LNCAP (cell line): ENCODE measurements around the gene EEF2KMT.

ENCODE experiments used
- CTCF ChIP-seq: fragments of 450-650 bp; IDR thresholded peaks from 2 replicates; pipeline ENCODE4 v1.5.1; 2017; ENCODE audit warnings: mild to moderate bottlenecking

EEF2KMT gene

DNA sequence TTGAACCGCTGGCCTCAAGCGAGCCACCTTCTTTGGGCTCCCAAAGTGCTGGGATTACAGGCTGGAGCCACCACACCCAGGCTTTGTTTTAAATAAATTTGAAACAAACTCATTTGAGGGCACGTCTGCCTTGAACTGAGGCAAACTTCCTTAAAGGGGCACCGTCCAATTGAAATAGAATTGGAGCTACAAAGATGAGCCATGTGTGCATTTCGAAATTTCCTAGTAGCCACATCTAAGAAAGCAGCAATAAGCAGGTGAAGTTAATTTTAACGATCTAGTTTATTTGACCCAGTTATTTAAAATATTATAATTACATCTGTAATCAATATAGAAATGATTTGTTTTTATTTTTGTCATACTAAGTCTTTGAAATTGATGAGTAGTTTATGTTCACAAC lies 31.1 kb downstream of the EEF2KMT start:
- no peak for TF ChIP-seq CTCF

DNA sequence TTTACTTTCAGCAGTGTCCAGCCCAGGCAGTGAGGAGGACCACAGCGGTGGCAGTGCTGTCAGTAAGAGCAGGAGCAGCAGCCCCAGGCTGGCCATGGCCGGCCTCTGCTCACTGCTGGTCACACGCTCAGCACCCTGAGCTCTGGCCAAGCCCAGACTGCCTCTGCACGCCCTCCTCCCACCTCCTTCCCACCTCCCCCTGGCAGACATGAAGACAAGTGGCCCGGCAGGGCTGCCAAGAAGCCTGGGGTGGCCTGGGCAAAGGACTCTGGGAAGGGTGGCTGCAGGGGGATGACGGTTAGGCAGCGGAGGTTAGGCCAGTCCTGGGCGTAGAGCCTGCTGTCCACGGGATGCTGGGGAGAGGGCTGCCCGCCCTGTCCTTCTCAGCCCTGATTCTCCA lies 31.8 kb downstream of the EEF2KMT start, which contains the start of gene C16orf89:
Gene C16orf89, minus strand, starts transcription at position 144 of the 400 bp plus-strand sequence. Its CDS starts 48 bp downstream, at position 96.
- no peak for TF ChIP-seq CTCF

DNA sequence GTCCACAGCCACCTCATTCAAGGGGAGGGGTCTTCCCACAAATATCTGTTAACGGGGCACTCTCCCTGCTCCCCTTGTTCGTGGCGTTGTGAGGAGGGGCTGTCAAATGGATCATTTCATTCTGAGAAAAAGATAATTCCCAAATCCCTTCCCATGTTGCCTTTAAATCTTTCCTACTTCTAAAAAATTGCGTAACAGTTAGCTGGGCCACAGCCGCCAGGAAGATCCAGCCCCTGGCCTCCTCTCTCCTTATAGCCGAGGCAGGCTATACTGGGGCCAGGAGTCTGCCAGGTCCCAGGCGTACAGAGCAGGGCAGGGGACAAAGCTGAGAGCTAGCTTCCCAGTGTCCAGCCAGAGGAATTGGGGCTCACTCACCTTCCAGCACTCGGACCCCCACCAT lies 32.3 kb downstream of the EEF2KMT start:
- no peak for TF ChIP-seq CTCF

DNA sequence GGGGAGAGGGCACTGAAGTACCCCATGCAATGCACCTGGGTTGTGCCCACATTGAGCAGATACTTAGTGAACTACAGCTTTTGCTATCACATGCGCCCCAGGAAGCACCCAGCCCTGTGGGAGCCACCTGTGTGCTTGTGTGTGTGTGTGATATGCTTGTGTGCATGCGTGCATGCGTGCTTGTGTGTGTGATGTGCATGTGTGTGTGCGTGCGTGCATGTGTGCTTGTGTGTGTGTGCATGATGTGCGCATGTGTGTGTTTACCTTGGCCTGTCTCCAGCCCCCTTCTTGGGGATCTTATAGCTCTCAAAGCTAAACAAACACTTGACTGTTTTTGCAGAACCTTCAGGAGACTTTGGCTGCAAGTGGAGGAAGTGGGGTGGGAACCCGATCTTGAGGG lies 32.7 kb downstream of the EEF2KMT start:
- no peak for TF ChIP-seq CTCF

GRCh38 chr16:5062790-5063765 lies 34.5 kb downstream of the EEF2KMT start:
- no peak for TF ChIP-seq CTCF

- no peak for TF ChIP-seq CTCF
Observed at GRCh38 chr16:5062051-5062450, 35.5 kb downstream of the EEF2KMT start.

- TF ChIP-seq CTCF: no peak
Observed at GRCh38 chr16:5060073-5060641, 37.4 kb downstream of the EEF2KMT start.
